ENCODE data around the gene GFER.
"Not testable (repeated sequence)": the region's sequence is repeated elsewhere in the genome, so short reads cannot be mapped to it uniquely, and the experiment has no call there.

The GFER gene

DNA sequence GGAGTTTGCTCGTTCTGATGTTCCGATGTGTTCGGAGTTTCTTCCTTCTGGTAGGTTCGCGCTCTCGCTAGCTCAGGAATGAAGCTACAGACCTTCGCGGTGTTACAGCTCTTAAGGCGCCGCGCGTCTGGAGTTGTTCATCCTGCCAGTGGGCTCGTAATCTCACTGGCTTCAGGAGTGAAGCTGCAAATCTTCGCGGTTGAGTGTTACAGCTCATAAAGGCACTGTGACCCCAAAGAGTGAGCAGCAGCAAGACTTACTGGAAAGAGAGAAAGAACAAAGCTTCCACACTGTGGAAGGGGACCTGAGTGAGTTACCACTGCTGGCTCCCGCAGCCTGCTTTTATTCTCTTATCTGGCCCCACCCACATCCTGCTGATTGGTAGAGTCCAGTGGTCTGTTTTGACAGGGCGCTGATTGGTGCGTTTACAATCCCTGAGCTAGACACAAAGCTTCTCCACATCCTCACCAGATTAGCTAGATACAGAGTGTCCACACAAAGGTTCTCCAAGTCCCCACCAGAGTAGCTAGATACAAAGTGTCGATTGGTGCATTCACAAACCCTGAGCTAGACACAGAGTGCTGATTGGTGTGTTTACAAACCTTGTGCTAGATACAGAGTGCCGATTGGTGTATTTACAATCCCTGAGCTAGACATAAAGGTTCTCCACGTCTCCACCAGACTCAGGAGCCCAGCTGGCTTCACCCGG is 26.4 kb upstream of the GFER start:
- not testable (repeated sequence) for DNase-seq (ENCODE audit: low spot score)

DNA sequence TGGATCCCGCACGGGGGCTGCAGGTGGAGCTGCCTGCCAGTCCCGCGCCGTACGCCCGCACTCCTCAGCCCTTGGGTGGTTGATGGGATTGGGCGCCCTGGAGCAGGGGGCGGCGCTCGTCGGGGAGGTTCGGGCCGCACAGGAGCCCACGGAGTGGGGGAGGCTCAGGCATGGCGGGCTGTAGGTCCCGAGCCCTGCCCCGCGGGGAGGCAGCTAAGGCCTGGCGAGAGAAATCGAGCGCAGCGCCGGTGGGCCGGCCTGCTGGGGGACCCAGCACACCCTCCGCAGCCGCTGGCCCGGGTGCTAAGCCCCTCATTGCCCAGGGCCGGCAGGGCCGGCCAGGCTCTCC is 25.9 kb upstream of the GFER start:
- DNase-seq (ENCODE audit: low spot score): not testable (repeated sequence)

DNA sequence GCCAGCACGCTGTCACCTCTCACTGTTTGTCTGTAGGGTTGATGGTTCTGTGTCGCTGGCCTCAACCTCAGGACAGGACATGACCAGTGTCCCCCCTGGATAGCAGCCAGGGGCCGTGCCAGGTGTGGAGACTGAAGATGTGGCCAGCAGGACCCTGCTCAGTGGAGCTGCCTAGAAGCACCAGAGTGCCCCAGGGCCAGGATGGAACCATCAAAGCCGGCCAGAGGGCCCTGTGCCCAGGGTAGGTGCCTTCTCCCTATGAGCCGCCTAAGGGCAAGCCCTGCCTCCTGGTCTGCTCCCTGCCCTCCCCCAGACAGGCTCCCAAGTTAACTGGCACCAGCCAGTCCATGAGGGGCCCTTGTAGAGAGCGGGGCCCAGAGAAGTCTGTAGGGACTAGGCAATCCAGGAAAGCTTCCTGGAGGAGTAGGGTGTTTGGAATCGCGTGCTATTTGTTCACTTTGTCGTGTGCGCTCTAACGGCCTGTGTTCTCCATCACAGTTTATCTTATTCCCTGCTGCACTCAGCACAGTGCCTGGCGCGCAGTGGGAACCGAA is 25.2 kb upstream of the GFER start:
- DNase-seq (ENCODE audit: low spot score): no peak

DNA sequence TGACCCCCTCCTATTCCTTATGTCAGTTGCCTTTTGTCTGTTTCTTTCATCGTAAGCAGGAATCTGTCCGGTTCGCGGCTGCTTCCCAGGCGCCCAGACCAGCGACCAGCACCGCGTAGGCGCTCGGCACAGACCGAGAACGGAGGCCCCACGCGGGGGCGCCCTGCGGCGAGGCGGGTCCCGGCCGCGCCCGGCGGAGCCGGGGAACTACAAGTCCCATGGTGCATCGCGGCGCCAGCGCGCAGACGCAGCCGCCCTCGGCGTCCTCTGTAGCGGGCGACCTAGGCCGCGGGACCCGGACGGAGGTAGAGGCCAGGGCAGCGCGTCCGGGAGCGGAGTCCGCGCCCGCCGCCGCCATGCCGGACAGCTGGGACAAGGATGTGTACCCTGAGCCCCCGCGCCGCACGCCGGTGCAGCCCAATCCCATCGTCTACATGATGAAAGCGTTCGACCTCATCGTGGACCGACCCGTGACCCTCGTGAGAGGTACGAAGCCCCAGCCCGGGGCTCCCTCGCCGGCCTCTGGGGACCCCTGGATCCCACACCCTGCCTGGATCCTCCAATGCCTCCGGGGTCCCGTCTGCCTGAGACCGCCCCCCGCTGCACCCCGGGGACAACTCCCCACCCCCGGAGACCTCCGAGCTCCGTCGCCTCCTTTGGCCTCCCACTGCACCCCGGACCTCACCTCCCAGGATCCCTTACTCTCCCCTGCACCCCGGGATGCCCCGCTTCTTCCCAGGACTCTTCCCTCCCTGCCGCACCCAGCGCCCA is 24.5 kb upstream of the GFER start, which contains the start of gene NDUFB10:
Gene NDUFB10 (plus strand): TSS at position 270 of the 771 bp plus-strand sequence. CDS start 87 bp downstream, at position 357.
- DNase-seq (ENCODE audit: low spot score): peak; percentile 80

DNA sequence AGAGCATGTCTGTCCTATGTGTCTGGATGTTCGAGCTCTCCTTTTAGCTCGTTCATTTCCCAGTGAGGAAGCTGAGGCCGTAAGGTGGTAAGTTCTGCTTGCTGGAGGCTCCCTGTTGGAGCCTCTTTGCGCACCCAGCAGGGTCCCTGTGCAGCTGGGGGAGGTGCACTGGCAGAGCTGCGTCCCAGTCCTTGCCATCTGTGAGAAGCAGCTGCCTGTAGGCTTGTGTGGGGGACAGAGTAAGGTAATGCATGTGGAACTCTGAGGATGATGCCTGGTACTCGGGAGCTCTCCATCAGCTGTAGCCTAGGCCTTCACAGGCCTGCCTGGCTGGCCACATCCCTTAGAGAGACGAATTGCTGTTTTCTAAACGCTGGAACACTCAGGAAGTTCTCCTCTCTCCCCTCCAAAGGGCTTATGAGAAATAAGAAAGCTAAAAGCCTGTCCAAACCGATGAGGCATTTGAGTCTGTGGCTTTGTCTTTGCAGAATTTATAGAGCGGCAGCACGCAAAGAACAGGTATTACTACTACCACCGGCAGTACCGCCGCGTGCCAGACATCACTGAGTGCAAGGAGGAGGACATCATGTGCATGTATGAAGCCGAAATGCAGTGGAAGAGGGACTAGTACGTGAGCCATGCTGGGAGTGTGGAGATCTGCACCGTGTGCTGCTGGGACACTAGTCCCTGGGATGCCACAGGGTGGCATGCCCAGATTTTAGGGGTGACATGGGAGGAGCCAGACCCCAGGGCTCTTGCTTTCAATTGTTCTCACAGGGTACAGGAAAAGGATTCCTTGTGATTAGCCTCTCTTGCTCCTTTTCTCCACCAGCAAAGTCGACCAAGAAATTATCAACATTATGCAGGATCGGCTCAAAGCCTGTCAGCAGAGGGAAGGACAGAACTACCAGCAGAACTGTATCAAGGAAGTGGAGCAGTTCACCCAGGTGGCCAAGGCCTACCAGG is 23.0 kb upstream of the GFER start:
- no peak for DNase-seq (ENCODE audit: low spot score)

DNA sequence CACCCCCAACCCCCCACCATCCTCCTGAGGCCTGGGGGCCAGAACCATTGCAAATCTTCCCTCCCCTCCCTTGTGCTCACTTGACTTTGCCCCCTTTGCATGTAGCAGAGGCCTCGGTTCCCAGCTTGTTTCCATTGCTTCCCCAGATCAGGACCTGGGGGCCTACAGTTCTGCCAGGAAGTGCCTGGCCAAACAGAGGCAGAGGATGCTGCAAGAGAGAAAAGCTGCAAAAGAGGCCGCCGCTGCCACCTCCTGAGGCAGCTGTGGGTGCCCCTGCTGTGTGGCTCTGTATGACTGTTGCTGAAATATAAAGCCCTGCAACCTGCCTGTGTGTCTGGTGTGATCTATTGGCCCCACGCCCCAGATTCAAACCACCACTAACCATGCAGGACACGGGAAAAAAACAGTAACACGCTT is 22.3 kb upstream of the GFER start:
- DNase-seq (ENCODE audit: low spot score): no peak

DNA sequence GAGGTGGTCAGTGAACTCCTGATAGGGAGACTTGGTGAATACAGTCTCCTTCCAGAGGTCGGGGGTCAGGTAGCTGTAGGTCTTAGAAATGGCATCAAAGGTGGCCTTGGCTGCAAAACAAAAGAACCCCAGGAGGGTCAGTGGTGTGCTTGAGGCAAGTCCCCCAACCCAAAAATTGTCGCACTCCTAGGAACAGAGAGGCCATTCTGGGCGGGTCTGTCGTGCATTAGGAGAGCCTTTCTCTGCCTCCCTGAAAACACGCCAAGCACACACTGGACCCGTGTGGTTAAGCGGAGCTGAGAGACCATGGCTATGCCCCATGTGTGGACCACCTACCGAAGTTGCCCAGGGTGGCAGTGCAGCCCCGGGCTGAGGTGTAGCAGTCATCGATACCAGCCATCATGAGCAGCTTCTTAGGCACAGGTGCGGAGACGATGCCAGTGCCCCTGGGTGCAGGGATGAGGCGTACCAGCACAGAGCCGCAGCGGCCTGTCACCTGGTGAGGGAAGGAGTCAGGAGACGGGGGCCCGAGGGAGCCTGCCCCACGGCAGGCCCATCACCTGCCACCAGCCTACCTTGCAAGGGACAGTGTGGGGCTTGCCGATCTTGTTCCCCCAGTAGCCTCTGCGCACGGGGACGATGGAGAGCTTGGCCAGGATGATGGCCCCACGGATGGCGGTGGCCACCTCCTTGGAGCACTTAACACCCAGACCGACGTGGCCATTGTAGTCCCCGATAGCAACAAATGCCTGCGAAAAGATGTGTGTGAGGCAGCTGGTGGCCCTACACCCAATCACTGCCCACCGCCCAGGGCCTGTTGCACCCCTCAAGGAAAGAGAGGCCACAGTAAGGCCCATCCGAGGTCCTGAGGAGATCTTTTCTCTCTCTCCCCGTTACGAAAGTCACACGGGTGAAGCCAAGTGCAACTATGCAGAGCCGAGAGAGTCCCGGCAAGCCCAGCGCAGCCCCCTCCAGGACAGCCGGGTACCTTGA is 21.5 kb upstream of the GFER start:
- not testable (repeated sequence) for DNase-seq (ENCODE audit: low spot score)

DNA sequence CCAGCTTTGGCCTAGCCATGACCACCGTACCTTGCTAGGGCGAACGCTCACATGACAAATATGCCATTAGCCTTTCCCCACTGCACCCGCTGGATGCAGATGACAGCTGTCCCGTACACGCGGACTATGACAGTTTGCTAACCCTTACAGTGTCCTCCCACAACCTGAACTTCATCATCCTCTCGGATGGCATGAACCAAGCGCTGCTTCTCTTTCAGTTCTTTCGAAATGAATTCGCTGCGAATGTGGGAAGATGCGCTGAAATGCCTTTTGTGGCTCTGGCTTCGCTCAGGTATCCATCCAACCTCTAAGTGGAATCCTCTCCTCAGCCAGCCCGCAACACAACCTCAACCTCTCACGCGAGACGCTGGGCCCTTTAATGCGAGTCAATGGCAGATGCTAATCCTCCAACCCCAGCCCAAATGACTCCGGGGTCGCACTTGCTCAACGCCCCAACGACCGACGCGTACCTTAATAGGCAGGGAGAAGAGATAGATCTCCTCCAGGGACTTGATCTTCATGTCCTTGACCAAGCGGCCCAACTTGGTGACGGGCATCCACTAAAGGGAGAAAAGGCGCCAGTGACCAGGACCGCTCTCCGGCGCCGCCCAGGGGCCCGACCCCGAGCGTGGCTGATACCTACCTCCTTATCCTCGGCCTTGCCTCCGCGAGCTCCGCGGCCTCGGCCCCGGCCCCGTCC is 20.0 kb upstream of the GFER start:
- no peak for DNase-seq (ENCODE audit: low spot score)

DNA sequence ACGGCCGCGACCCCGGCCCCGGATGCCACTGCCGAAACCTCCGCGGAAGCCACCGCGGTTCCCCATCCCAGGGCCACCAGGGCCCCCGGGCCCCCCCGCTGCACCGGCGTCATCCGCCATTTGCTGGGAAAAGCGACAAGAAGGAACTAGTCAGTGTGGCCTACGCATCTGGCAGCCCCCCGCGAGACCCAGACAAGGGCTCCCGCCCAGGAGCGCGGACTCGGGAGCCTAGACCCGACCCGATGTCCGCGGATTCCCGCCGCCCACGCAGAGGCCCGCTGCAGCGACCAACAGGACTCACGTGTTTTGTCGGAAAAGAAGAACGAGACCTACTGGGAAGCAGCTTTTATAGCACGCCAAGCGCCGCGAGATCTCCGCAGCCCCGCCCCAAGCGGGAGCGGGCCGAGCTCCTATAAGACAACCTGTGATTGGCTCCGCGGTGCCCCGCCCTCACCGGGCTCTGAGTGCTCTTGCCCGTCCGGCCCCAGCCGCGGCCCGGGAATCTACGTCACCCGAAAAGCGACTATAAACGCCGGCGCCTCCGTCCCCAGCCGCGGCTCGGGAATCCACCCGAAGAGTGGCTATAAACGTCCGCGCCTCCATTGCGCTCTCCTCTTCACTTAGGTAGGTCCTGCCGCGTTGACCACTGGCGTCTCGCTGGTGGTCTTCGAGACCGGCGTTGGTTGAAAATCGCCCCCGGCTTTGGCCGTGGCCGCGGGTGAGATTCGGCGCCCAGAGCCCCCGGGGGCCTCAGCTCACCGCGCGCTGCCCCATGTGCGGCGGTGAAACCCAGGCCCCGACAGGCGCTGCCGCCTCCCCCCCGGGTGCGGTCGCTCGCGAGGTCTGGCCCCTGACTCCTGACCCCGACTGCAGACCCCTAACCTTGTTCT is 19.2 kb upstream of the GFER start, which contains the start of gene RPS2:
Gene RPS2 (minus strand): TSS at position 321 of the 890 bp plus-strand sequence. CDS start 201 bp downstream, at position 120.
- peak; percentile 98 for DNase-seq (ENCODE audit: low spot score)

DNA sequence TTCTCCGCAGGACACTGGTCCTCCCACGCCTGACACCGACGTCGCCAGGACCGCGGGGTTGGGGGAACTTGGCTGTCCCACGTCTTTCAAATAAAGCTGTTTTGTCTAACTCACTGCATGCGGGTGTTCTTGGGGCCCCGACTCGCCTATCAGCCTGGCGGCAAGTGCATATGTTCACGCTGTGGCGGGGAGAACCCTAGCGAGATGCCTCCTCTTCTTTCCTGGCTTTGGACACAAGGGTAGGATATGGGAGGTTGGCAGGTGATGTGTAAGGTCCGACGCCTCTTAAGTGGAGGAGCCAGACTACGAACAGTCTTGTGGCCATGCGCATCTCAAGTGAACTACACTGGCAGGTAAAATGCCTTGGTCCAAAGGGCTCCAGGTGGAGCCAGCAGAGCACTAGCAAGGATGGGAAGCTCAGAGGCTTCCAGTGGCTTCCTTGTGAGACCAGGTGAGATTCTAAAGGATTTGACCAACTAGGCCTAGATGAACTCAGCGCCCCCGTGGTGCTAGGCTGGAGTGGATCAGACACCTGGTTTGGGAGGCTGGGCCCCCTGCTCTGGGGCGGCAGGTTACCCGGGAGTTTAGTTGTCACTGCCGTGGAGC is 18.5 kb upstream of the GFER start:
- DNase-seq (ENCODE audit: low spot score): no peak

DNA sequence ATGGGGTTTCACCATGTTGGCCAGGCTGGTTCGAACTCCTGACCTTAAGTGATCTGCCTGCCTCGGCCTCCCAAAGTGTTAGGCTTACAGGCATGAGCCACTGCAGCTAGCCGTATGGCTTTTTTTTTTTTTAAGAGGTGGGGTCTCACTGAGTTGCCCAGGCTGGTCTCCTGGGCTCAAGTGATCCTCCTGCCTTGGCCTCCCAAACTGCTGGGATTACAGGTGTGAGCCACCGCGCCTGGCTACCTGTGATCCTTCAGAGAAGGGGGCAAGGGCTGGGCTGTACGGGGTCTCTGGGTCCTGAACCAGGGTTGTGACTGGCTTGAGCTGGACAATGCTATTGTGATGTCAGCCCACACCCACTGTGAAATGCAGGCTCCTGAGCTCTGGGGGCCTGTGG is 17.5 kb upstream of the GFER start, which contains the start of gene RNF151:
Gene RNF151 (plus strand): TSS at position 397 of the 400 bp plus-strand sequence. CDS start 26 bp downstream, outside the sequence.
- DNase-seq (ENCODE audit: low spot score): no peak

DNA sequence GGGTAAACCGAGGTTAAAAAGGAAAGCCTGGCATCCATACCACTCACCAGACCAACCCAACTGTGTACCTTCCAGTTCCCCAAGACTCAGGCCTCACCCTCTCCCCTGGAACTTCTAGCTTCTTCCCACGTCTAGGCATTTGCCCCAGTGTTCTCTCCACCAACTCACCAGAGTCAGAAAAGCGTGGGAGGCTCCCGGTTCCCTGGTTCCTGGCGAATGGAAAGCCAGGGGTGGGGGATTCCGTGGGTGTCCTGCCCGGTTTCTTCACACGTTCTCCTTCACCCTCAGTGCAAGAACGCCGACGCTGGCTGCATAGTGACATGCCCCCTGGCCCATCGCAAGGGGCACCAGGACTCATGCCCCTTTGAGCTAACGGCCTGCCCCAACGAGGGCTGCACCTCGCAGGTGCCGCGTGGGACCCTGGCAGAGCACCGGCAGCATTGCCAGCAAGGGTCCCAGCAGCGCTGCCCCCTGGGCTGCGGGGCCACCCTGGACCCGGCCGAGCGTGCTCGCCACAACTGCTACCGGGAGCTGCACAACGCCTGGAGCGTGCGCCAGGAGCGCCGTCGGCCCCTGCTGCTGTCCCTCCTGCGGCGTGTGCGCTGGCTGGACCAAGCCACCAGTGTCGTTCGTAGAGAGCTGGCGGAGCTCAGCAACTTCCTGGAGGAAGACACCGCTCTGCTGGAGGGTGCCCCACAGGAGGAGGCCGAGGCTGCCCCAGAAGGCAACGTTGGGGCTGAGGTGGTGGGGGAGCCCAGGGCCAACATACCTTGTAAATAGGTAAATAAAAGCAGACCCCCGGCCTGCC is 15.6 kb upstream of the GFER start:
- no peak for DNase-seq (ENCODE audit: low spot score)

DNA sequence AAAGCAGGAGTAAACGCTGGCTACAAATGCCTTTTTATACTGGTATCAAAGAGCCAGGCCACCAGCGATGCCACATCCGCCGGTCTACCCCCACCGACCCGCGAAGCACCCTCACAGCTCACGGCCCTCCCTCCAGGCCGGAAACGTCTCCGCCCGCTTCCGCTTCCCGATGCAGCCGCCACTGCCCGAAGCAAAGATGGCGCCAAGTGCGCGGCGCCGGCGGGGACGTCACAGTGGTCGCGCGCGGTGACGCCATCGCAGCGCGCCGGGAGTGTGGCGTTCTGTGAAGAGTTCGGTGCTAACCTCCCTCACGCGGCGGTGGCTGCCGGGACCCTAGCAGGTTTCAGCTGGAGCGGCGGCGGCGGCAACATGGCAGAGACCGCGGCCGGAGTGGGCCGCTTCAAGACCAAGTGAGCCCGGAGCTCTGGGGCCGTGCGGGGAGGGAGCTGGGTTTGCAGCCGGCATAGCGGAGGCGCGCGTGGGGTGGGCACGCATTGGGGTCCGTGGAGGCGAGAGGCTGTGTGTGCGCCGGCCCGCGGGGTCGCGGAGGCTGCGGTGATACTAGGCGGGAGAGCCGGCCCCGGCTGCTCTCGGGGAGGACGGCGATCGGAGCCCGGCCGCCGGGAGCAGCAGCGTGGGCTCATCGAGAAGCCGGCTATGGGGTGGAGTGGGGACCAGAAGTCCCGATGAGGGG is 12.1 kb upstream of the GFER start, which contains the start of gene TBL3:
Gene TBL3 (plus strand): TSS at position 258 of the 694 bp plus-strand sequence. CDS start 112 bp downstream, at position 370.
- peak; percentile 87 for DNase-seq (ENCODE audit: low spot score)

DNA sequence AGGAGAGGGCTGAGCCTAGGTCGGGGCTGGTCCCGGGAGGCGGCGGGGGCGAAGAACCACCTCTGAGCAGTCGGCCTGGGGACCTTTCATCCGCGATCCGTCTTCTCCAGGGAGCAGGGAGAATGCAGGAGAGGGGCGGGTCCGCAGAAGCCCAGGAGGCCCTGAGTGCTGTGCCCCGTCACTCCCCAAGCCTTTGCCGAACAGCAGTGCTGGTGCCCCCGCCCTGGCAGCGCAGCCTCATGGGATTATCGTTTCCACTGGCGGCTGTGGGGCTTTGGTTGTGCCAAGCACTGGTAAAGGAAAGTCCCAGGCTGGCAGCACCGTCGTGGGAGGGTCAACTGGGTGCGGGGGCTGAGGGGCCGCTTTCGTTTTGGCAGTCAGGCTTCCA is 11.5 kb upstream of the GFER start:
- DNase-seq (ENCODE audit: low spot score): no peak

DNA sequence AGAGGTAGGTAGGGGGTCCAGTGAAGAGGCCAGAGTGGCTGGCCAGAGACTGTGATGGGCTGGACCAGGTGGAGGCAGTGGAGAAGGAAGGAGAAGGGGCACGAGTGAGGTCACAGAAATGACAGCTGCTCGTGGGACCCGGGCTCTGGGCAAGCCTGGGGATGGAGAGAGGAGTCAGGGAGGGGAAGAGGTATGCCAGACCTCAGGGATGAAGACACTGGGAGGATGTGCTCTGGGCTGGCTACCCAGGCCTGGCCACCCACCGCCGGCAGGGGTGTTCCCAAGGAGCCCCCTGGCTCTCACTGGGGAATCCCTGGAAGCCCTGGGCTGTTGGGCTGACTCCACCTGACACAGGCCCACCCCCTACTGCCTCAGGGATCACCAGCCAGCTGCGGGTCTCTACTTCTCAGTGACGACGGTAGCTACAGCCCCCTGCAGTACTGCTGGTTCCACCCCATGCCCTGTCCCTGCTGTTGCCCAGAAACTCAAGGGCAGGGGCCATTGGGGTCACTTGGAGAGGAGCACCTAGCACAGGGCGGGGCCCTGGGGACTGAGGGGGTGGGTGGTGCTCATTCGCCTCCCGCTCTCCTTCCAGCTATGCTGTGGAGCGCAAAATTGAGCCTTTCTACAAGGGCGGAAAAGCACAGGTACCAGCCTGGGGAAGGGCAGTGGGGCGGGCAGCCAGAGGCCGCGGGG is 10.4 kb upstream of the GFER start:
- no peak for DNase-seq (ENCODE audit: low spot score)

All from pons (tissue), 1 donor.